GM19035 (cell line): ENCODE measurements around the gene AGPAT3.

ENCODE experiments used
- ATAC-seq: cut with Tn5 transposase; IDR thresholded peaks from one replicate; pipeline ENCODE4 v1.9.1; 2021; ENCODE audit not compliant: unreplicated experiment

Gene AGPAT3

DNA sequence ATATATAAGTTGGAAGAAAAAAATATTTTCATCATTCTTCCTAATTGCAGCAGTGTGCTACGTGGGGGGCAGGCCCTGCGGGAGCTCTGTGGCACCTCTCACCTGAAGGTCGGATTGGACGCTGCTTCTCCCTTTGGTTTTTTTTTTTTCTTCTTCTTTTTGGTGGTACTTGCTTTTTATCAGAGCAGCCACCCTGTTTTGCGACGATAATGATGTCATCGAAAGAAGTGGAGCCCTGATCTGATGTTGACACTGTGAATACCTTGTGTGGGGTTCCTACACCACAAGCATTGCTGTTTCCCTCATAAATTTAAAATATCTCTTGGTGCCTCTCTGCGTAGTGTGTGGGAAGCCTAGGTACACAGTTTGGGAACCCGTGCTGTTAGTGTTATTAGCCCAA, 152.6 kb downstream of the AGPAT3 start:
- ATAC-seq: no peak

- no peak for ATAC-seq
Measured at GRCh38 chr21:44018127-44018526, 153.1 kb downstream of the AGPAT3 start.

GRCh38 chr21:44018813-44019567, 154.0 kb downstream of the AGPAT3 start:
- ATAC-seq: no peak

DNA sequence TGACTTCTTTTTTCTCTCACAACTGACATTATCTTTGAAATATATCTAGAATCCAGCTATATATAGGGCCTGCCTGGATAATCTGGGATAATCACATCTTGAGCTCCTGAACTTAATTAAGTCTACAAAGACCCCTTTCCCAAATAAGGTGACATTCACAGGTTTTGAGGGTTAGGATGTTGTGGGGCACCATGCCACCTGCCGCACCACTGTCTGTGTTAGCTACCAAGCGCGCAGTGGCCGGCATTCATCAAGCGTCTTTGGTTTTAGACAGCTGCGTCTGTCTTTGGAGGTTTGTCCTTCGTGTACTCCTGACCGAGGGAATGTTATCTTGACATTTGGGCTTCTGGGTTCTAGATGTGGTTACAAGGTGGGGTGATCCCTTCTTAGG, 154.5 kb downstream of the AGPAT3 start:
- no peak for ATAC-seq

GRCh38 chr21:44020551-44020950, 155.5 kb downstream of the AGPAT3 start:
- no peak for ATAC-seq

GRCh38 chr21:44021064-44021463, 156.0 kb downstream of the AGPAT3 start:
- no peak for ATAC-seq

- no peak for ATAC-seq
Measured at GRCh38 chr21:44024257-44024656, 159.2 kb downstream of the AGPAT3 start.

GRCh38 chr21:44024887-44025353, 159.9 kb downstream of the AGPAT3 start:
- ATAC-seq: no peak

GRCh38 chr21:44027607-44028286, 162.7 kb downstream of the AGPAT3 start:
- ATAC-seq: no peak

DNA sequence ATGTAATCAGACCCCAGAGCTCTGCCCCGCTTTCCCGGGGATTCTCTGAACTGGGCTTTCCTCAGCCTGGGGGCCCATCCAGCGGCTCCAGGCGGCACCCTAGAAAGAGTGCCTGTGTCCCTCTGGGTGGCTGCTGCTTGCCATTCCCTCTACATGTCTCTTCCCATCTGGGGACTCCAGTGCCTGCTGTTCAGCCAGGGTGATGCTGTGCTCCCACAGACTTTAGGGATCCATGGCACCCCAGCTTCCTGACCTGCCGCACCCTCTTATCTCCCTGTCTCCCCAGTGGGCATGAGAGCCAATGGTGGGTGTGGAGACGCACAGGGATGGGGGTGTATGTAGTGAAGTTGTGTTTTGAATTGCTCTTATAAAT, 163.2 kb downstream of the AGPAT3 start:
- ATAC-seq: no peak

DNA sequence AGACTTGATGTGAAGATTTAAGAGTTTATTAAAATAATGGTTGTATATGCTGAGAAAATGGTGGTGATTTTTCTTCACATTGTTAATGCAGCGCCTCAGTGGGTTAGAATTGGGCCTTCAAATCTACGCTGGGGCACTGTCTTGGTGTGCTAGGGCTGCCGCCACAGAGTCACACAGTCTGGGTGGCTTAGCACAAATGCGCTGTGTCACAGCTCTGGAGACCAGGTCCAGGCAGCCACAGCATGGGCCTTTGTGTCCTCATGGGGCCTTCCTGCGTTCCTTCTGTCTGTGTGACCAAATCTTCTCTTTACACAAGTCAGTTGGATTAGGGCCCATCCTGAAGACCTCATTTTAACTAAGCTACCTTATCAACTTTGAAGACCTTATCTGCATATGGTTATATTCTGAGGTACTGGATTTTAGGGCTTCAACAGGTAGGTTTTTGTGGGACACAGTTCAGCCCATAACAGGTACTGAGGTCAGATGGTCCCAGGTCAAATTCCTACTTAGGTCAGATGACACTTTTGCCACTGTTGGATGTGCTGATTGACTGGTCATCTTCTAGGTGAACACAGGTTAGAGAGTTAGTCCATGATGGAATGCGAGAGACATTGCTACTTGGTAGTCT, 164.6 kb downstream of the AGPAT3 start:
- ATAC-seq: no peak

DNA sequence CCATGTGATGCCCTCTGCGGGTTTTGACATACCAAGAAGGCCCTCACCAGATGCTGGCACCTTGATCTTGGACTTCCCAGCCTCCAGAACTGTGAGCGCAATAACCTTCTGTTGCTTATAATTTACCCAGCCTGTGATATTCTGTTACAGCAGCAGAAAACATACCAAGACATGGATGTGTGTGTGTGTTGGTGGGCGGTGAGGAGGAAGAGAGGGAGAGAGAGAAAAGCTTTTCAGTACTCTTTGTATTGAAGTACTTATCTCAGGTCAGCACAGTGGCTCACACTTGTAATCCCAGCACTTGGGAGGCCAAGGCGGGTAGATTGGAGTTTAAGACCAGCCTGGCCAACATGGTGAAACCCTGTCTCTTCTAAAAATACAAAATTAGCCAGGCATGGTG, 170.2 kb downstream of the AGPAT3 start:
- ATAC-seq: no peak
